Ishikawa (cell line): ENCODE data around the gene ZNF366.

ENCODE experiments used
- EP300 ChIP-seq: IDR thresholded peaks from 2 replicates; pipeline ENCODE4 v1.6.1; 2012; ENCODE audit warnings: borderline replicate concordance
- FOXM1 ChIP-seq: IDR thresholded peaks from 2 replicates; pipeline ENCODE4 v1.6.1; 2012; ENCODE audit warnings: low read depth, borderline replicate concordance
- MAX ChIP-seq: IDR thresholded peaks from 2 replicates; pipeline ENCODE4 v1.6.1; 2012
- RAD21 ChIP-seq: IDR thresholded peaks from 2 replicates; pipeline ENCODE4 v1.6.1; 2012; ENCODE audit warnings: low read depth
- REST ChIP-seq: IDR thresholded peaks from 2 replicates; pipeline ENCODE4 v1.6.1; 2012; ENCODE audit warnings: low read depth, mild to moderate bottlenecking
- TAF1 ChIP-seq: IDR thresholded peaks from 2 replicates; pipeline ENCODE4 v1.6.1; 2012; ENCODE audit warnings: low read depth, mild to moderate bottlenecking

GRCh38 chr5:72540759-72541438 is 33.7 kb upstream of the ZNF366 start:
- TF ChIP-seq RAD21 (no peak), REST (no peak), EP300 (no peak), TAF1 (no peak), MAX (no peak), FOXM1 (no peak)
